Activated CD8-positive, alpha-beta T cell treated with anti-CD3 and anti-CD28 coated beads for 36 hours (primary cell): Measurements from ENCODE around the gene WDR64. TPM values are rescaled to one million over a fixed set of nuclear protein-coding genes. Genes with fewer than 3 reads are reported as not detected.

Source experiments
- ATAC-seq: fragments of 200-7000 bp; cut with Tn5 transposase; one replicate; pipeline ENCODE4 v1.10.0; 2021; ENCODE audit warnings: mild to moderate bottlenecking, moderate library complexity
- CTCF ChIA-PET: fragments of 350-600 bp; sonication (Branson Sonifier 250); formaldehyde crosslinking; loops from one replicate; lab custom pipeline; 2021; ENCODE audit warnings: antibody characterized with exemption; lab: Charles Lee
- POLR2A ChIA-PET: fragments of 350-600 bp; sonication (Branson Sonifier 250); formaldehyde crosslinking; loops from one replicate; lab custom pipeline; 2021; ENCODE audit warnings: antibody characterized with exemption; lab: Charles Lee
- DNase-seq: peaks from one replicate; pipeline ENCODE4 v3.0.0-alpha.2; 2020
- H3K27ac Mint-ChIP-seq: one replicate; pipeline ENCODE4 v1.8.0; 2021; ENCODE audit warnings: mild to moderate bottlenecking, mixed read lengths
- H3K27me3 Mint-ChIP-seq: one replicate; pipeline ENCODE4 v1.8.0; 2021; ENCODE audit warnings: mixed read lengths
- H3K36me3 Mint-ChIP-seq: one replicate; pipeline ENCODE4 v1.8.0; 2021; ENCODE audit warnings: low read depth, mixed read lengths
- H3K4me1 Mint-ChIP-seq: one replicate; pipeline ENCODE4 v1.8.0; 2021; ENCODE audit warnings: low read depth, mixed read lengths
- H3K4me3 Mint-ChIP-seq: one replicate; pipeline ENCODE4 v1.8.0; 2021; ENCODE audit warnings: mild to moderate bottlenecking, moderate library complexity, mixed read lengths
- H3K9me3 Mint-ChIP-seq: one replicate; pipeline ENCODE4 v1.8.0; 2021; ENCODE audit warnings: mixed read lengths
- CTCF ChIP-seq: fragments of 200-600 bp; IDR thresholded peaks from one replicate; pipeline ENCODE4 v1.8.0; 2022; ENCODE audit warnings: antibody characterized with exemption, mild to moderate bottlenecking
- intact Hi-C: fragments of 100-400 bp; cut with micrococcal nuclease; formaldehyde crosslinking; loops from one replicate; pipeline ENCODE4 v1.10.0; 2022
- total RNA-seq, 2 experiments: library from RNA; stranded (reverse); gene quantifications; one replicate each; pipeline ENCODE4 v1.2.3, GENCODE V29; 2021

Gene WDR64
- total RNA-seq, 2 experiments from 2014 or later: not detected

- intact Hi-C loops: no loop called here
- ChIA-PET CTCF (no interaction called here), POLR2A (no interaction called here)
- Mint-ChIP-seq H3K27ac (no peak overlapping the region), H3K4me1 (peaks cover 12% of the 10 kb centered on the region), H3K9me3 (no peaks in the 10 kb centered on the region), H3K4me3 (no peak overlapping the region), H3K27me3 (no peaks in the 10 kb centered on the region), H3K36me3 (no peaks in the 10 kb centered on the region)
- no peak for TF ChIP-seq CTCF
- DNase-seq (no peak), ATAC-seq (no peak)
These were observed 59.2 kb downstream of the WDR64 start for GRCh38 chr1:241711326-241711725.

- no peak for ATAC-seq
- intact Hi-C loops: no loop called here
- DNase-seq: no peak
- no peak for TF ChIP-seq CTCF
- Mint-ChIP-seq H3K4me1 (peaks cover 20% of the 10 kb centered on the region), H3K36me3 (no peaks in the 10 kb centered on the region), H3K9me3 (no peaks in the 10 kb centered on the region), H3K4me3 (no peak overlapping the region), H3K27ac (no peak overlapping the region), H3K27me3 (no peaks in the 10 kb centered on the region)
- CTCF ChIA-PET: no interaction called here
- POLR2A ChIA-PET: no interaction called here
These were observed 61.2 kb downstream of the WDR64 start for GRCh38 chr1:241713316-241713715.

- intact Hi-C loops: loop anchor here (5.0 kb wide), 1 partner anchor 37 kb away; no protein-coding TSS in a partner anchor
- Mint-ChIP-seq H3K36me3 (no peaks in the 10 kb centered on the region), H3K9me3 (no peaks in the 10 kb centered on the region), H3K4me1 (peaks cover 23% of the 10 kb centered on the region), H3K27ac (no peak overlapping the region), H3K27me3 (no peaks in the 10 kb centered on the region), H3K4me3 (no peak overlapping the region)
- ATAC-seq (no peak), DNase-seq (no peak)
- CTCF ChIA-PET: no interaction called here
- TF ChIP-seq CTCF: no peak
- POLR2A ChIA-PET: no interaction called here
These were observed 62.5 kb downstream of the WDR64 start for GRCh38 chr1:241714321-241715218.

GRCh38 chr1:241715435-241715834 is 63.4 kb downstream of the WDR64 start:
- intact Hi-C loops: loop anchor here (5.0 kb wide), 1 partner anchor 38 kb away; no protein-coding TSS in a partner anchor
- Mint-ChIP-seq H3K27ac (no peak overlapping the region), H3K27me3 (no peaks in the 10 kb centered on the region), H3K36me3 (no peaks in the 10 kb centered on the region), H3K9me3 (no peaks in the 10 kb centered on the region), H3K4me3 (no peak overlapping the region), H3K4me1 (peaks cover 23% of the 10 kb centered on the region)
- ChIA-PET CTCF (no interaction called here), POLR2A (no interaction called here)
- ATAC-seq: no peak
- TF ChIP-seq CTCF: no peak
- DNase-seq: no peak

- H3K27me3 Mint-ChIP-seq: no peaks in the 10 kb centered on the region
- ChIA-PET CTCF (no interaction called here), POLR2A (no interaction called here)
- H3K4me3 Mint-ChIP-seq: no peak overlapping the region
- TF ChIP-seq CTCF: no peak
- H3K4me1 Mint-ChIP-seq: peaks cover 23% of the 10 kb centered on the region
- no peak for DNase-seq
- no peaks in the 10 kb centered on the region for H3K36me3 Mint-ChIP-seq
- no peak overlapping the region for H3K27ac Mint-ChIP-seq
- H3K9me3 Mint-ChIP-seq: no peaks in the 10 kb centered on the region
- no peak for ATAC-seq
- intact Hi-C loops: loop anchor here (5.0 kb wide), 1 partner anchor 39 kb away; no protein-coding TSS in a partner anchor
These were observed 63.9 kb downstream of the WDR64 start for GRCh38 chr1:241715956-241716355.
